Parathyroid adenoma (tissue), 2 donors: ENCODE data around the gene HOXC12.

Experiments
- H2AFZ ChIP-seq: fragments of 300-600 bp; sonication (generic); one replicate; pipeline ENCODE4 v1.7.0; 2017; ENCODE audit warnings: antibody characterized with exemption, mild to moderate bottlenecking
- H3K27ac ChIP-seq: fragments of 300-600 bp; sonication (generic); one replicate; pipeline ENCODE4 v1.7.0; 2017
- H3K27me3 ChIP-seq: fragments of 300-600 bp; sonication (generic); one replicate; pipeline ENCODE4 v1.7.0; 2017; ENCODE audit warnings: low read length; ENCODE audit not compliant: control insufficient read depth, insufficient read depth
- H3K36me3 ChIP-seq: fragments of 300-600 bp; sonication (generic); one replicate; pipeline ENCODE4 v1.7.0; 2017; ENCODE audit warnings: low read length; ENCODE audit not compliant: control insufficient read depth, insufficient read depth
- H3K4me1 ChIP-seq: fragments of 300-600 bp; sonication (generic); one replicate; pipeline ENCODE4 v1.7.0; 2017; ENCODE audit warnings: control low read depth
- H3K4me2 ChIP-seq: fragments of 300-600 bp; sonication (generic); one replicate; pipeline ENCODE4 v1.7.0; 2017; ENCODE audit warnings: low read length
- H3K4me3 ChIP-seq: fragments of 300-600 bp; sonication (generic); one replicate; pipeline ENCODE4 v1.7.0; 2017; ENCODE audit warnings: low read depth, low read length
- H3K79me2 ChIP-seq: fragments of 300-600 bp; sonication (generic); one replicate; pipeline ENCODE4 v1.7.0; 2017; ENCODE audit warnings: control low read depth
- H3K9ac ChIP-seq: fragments of 300-600 bp; sonication (generic); one replicate; pipeline ENCODE4 v1.7.0; 2017; ENCODE audit warnings: mild to moderate bottlenecking
- H3K9me3 ChIP-seq: fragments of 300-600 bp; sonication (generic); one replicate; pipeline ENCODE4 v1.7.0; 2017; ENCODE audit warnings: low read length; ENCODE audit not compliant: control insufficient read depth
- CTCF ChIP-seq: fragments of 300-600 bp; sonication (generic); IDR thresholded peaks from one replicate; pipeline ENCODE4 v1.7.0; 2017; ENCODE audit warnings: antibody characterized with exemption, mild to moderate bottlenecking
- donor health status: primary hyperparathyroidism.

The HOXC12 gene

GRCh38 chr12:53944907-53945847 is 9.5 kb upstream of the HOXC12 start:
- no peak overlapping the region for H2AFZ ChIP-seq
- H3K36me3 ChIP-seq: no peaks in the 10 kb centered on the region
- no peak overlapping the region for H3K4me2 ChIP-seq
- no peaks in the 10 kb centered on the region for H3K79me2 ChIP-seq
- H3K4me1 ChIP-seq: no peaks in the 10 kb centered on the region
- H3K9me3 ChIP-seq: no peaks in the 10 kb centered on the region
- H3K27ac ChIP-seq: no peak overlapping the region
- no peak for TF ChIP-seq CTCF
- no peak overlapping the region for H3K4me3 ChIP-seq
- H3K27me3 ChIP-seq: peaks cover 16% of the 10 kb centered on the region
- H3K9ac ChIP-seq: no peak overlapping the region

GRCh38 chr12:53947743-53948142 is 7.0 kb upstream of the HOXC12 start:
- H3K79me2 ChIP-seq: no peaks in the 10 kb centered on the region
- H3K27me3 ChIP-seq: peaks cover 31% of the 10 kb centered on the region
- TF ChIP-seq CTCF: no peak
- no peak overlapping the region for H3K27ac ChIP-seq
- no peak overlapping the region for H3K4me2 ChIP-seq
- no peak overlapping the region for H3K9ac ChIP-seq
- H3K4me1 ChIP-seq: no peaks in the 10 kb centered on the region
- no peak overlapping the region for H3K4me3 ChIP-seq
- H2AFZ ChIP-seq: no peak overlapping the region
- H3K36me3 ChIP-seq: no peaks in the 10 kb centered on the region
- no peaks in the 10 kb centered on the region for H3K9me3 ChIP-seq

- Histone ChIP-seq H3K4me1 (no peaks in the 10 kb centered on the region), H3K9ac (no peak overlapping the region), H3K4me2 (no peak overlapping the region), H3K27ac (no peak overlapping the region), H3K79me2 (no peaks in the 10 kb centered on the region), H3K9me3 (no peaks in the 10 kb centered on the region), H2AFZ (no peak overlapping the region), H3K27me3 (peaks cover 28% of the 10 kb centered on the region), H3K36me3 (no peaks in the 10 kb centered on the region), H3K4me3 (no peak overlapping the region)
- TF ChIP-seq CTCF: no peak
Observed at GRCh38 chr12:53948650-53949593, 5.8 kb upstream of the HOXC12 start.

- Histone ChIP-seq H3K36me3 (no peaks in the 10 kb centered on the region), H3K9me3 (no peaks in the 10 kb centered on the region), H3K4me2 (no peak overlapping the region), H3K9ac (no peak overlapping the region), H3K4me3 (no peak overlapping the region), H3K4me1 (no peaks in the 10 kb centered on the region), H3K27ac (no peak overlapping the region), H3K79me2 (no peaks in the 10 kb centered on the region), H2AFZ (no peak overlapping the region), H3K27me3 (peaks cover 24% of the 10 kb centered on the region)
- TF ChIP-seq CTCF: no peak
Observed at GRCh38 chr12:53949631-53950436, 4.9 kb upstream of the HOXC12 start.
